Left cardiac atrium (tissue), 4 donors: ENCODE results near the gene FRMPD4. TPM values are rescaled to one million over a fixed set of nuclear protein-coding genes. Genes with fewer than 3 reads are reported as not detected.
A peak's percentile ranks its signal among the peaks of the same experiment; 100 is the strongest.
"Not testable (repeated sequence)": the region's sequence is repeated elsewhere in the genome, so short reads cannot be mapped to it uniquely, and the experiment has no call there.

Experiments
- ATAC-seq, 2 donors: fragments of 200-7000 bp; cut with Tn5 transposase; one replicate each; pipeline ENCODE4 v1.9.1; 2020; ENCODE audit warnings: mild to moderate bottlenecking in 2 of 2, moderate library complexity in 2 of 2
- DNase-seq: peaks from one replicate; pipeline ENCODE4 v3.0.0-alpha.2; 2020
- intact Hi-C, 2 donors: fragments of 100-400 bp; cut with DNase I; formaldehyde crosslinking; loops; one replicate each; pipeline versions ENCODE4 v1.14.1 to v1.15.1; 2022 to 2023
- total RNA-seq, 2 donors: library from RNA; stranded (reverse); fragmentation: NEBNext Ultra II Directional; extraction: Animal tissue kit (Norgen Biotek cat#: 25700); gene quantifications; one replicate each; pipeline ENCODE4 v1.2.1, GENCODE V29; 2021
- donor health status: DM: no; HTN: yes; CAD: no.
- donor health status: DM: no; HTN: yes; CAD: no; lungs with severe emphysema.
- donor health status: DM: yes; HTN: yes; CAD: no.
- donor health status: Dilated cardiomyopathy.

Gene FRMPD4
- total RNA-seq, 2 donors from 2014 or later = 0.52 to 0.77 TPM

DNA sequence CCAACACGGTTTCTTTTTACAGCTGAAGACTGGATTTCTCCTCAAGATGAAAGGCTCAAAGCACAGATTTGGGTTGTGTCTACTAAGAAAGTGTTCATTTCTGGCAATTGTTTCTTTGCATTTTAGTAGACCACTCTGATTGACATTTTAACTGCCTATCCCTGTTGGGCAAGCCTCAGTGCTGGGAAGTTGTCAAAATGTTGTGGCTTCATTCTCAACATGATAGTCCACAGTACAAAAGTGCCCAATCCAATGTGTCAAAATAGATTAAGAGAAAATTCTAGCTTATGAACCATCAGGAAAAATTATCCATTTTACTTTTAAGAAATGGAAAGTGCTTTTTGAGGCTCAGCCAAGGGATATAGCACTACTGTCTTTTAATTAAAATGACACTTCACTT lies 329.0 kb downstream of the FRMPD4 start:
- intact Hi-C loops = no loop called here
- DNase-seq (no peak), ATAC-seq (no peak)

DNA sequence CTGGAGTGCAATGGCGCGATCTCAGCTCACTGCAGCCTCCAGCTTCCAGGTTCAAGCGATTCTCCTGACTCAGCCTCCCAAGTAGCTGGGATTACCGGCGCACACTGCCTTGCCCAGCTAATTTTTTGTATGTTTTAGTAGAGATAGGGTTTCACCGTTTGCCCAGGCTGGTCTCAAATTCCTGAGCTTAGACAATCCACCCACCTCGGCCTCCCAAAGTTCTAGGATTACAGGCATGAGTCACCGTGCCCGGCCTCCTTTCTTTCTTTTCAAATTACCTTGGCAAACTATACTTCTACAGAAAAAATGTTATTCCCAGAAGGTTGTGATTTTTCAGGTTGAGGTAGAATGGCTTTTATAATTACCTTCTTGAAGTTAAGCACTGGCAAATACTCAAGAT lies 331.0 kb downstream of the FRMPD4 start:
- no peak for ATAC-seq
- intact Hi-C loops = no loop called here
- no peak for DNase-seq

DNA sequence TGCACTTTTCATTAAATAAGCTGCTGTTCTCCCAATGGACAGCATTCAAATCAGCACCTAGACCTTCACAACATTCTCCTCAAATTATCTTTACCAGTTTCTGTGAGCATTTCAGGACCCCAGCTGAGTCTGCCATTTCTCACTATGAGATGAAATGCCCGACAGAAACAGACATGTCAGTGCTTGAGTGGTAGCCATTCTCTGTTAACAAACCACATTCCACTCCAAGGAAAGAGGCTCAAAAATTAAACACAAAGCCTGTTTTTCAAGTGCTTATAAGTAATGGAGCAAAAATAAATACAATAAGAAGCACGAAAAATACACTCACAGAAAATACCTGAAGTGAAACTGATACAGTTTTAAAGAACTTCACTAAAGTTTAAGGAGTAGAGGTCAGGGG lies 332.8 kb downstream of the FRMPD4 start:
- intact Hi-C loops = no loop called here
- ATAC-seq = no peak
- no peak for DNase-seq

DNA sequence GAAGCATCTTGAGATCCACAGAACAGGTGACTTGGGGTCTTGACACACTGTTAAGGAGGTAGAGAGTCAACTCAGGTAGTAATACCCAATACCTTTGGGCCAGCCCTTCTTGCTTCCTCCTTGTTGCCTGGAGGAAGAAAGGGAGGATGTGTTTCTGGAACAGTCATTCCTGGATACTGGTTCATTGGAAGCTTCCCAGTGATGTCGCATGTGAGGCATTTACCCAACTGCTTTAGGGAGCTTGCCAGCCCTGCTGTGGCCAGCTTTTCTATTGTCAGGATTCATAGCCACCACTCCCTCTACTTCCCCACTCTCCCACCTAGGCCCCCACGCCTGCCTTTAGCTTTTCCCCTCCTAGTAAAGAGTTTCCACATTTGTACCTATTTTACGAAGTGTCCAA lies 342.7 kb downstream of the FRMPD4 start:
- ATAC-seq (no peak), DNase-seq (no peak)
- intact Hi-C loops = no loop called here

DNA sequence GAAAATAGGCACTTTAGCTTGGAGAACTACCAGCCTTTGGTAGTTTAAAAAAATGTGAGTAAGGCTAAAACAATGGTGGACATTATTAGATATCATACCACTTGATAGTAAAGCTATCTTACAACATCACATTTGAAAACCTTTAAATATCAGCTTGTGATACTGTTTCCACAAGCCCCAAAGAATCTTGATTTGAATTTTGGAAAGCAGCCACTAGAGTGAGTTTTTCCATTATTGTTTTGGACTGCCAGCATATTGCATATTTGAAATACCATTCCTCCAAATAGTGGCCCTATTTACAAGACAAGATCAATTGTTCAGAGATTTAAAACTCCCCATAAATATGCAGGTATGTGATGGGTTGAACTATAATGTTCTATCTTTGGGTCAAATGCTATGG lies 349.9 kb downstream of the FRMPD4 start:
- no peak for DNase-seq
- intact Hi-C loops = no loop called here
- ATAC-seq = no peak

DNA sequence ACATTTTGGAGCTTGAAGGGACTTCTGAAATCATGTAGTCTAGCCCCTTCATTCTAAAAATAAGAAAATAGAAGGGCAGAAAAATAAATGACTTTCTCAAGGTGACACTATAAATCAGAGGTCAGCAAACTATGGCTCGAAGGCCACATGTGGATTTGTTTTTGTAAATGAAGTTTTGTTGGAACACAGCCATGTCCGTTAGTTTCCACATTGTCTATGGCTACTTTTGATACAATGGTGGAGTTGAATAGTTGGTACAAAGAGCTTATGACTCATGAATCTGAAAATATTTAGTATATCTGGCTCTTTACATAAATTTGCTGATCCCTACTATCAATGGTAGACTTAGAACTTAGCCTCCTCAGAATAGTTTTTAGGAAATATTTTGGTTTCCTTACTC lies 350.5 kb downstream of the FRMPD4 start:
- no peak for ATAC-seq
- intact Hi-C loops = no loop called here
- no peak for DNase-seq

DNA sequence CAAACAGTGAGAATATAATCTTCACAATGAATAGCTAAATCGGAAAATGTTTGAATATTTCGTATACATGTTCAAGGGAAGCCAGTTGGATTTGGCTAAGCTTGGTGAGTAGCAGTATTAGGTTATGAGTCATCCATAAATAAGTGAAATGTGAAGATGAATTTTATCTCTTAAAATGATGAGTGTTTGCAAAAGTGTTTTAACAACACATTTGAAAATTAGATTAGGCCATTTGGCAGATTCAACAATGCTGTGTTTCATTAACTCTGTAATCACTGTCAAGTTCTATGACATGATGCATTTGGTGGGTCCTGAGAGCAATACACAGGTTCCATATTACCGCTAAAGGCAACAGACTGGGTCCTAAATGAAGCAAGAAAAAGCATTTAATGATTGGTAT lies 351.1 kb downstream of the FRMPD4 start:
- ATAC-seq (peak; percentile 44 to 54), DNase-seq (no peak)
- intact Hi-C loops = no loop called here

DNA sequence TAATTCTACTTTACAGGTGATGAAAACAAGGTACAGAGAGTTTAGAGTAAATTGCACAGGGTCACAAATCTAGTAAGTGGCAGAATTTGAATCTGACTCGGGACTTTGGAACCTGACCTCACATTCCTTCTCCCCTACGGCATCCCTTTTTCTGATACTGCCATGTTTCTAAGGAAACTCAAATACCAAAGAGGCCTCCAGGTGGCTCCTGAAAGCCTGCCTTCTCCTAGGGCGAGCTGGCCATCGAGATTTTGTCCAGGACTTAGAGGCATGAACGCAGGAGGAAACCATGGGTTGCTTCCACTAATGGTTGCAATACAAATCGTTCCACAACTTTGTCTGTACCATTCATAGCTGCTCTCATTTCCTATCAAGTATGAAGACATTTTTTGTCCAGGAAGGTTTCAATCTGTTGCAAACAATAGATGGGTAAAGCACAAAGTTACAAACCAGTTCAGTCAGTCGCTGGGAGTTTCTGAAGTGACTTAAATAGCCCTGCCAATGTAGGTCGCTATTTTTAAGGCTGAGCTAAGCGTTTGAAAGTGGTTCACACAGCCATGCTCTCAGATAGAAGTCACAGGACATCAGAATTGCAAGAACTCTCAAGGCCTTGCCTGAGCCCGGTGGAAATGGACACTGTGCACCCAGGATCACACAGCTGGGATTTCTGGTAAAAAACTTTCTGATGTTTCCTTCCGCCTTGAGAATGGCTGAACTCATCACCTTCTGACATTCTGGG lies 356.3 kb downstream of the FRMPD4 start:
- DNase-seq (no peak), ATAC-seq (peak; percentile 46 to 79)
- intact Hi-C loops = no loop called here

DNA sequence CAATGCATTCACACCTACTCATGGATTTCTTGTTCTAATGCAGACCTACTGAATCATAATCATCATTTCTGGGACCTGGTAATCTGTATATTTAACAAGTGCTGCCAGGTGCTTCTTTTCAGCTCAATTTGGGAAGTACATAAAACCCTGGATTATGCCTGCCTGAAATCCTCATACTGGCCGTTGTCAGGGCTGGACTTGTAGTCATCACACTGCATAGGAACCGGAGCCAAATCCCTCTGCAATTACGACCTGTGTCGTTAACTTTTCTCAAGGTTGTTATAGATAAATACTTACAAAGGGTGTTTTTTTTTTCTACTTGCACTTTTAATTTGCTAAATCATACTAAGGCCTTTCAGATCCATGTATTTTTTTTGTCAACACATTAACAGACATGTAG lies 358.1 kb downstream of the FRMPD4 start:
- intact Hi-C loops = no loop called here
- ATAC-seq = no peak
- DNase-seq = no peak

DNA sequence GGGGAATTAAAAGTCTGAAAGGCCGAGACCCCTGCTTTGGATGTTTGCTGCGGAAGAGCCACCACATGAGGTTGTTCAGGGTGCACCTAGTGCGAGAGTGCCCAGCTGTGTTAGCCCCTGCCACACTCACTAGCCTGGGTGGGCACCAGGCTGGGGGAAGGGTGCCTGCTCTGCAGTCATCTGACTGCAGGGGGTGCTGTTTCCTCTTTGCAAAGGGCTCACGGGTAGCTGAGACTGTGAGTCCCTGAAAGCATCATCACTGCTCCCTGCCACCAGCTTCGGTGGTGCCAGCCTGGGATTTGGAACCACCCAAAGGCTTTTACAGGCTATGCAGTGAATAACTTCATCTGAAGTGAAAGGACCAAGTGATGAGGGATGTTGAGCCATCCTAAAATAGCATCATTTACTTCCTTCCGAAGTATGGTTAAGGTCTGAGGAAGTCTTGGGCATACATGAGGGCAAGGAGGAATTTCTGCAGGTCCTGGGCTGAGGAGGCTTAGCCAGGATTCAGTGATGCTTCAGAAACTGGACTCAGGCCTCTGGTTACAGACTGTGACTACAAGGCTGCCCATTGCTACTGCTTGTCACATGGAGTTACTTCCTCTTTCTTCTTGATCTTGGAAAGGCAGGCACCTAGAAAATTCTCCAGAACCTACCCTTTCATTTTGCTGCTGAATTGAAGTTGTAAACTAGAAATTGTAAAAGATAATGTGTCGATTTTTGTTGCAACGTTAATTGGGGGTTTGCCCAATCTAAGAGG lies 359.7 kb downstream of the FRMPD4 start:
- DNase-seq = no peak
- intact Hi-C loops = no loop called here
- ATAC-seq = no peak

DNA sequence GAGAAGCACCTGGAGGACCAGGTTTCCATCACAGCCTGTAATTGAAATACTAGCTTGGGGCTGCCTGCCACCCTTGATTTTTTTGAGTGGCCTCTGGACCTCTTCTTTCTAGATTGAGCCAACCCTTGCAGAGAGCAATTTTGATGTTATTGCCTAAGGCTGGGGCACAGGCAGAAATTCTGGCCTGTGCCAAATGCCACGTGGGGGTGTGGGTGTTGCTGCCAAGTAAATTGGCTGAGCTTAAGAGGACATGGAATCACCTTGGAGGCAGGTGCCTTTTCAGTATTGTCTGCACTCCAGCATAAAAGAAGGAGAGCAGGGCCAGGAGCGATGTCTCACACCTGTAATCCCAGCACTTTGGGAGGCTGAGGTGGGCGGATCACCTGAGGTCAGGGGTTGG lies 366.9 kb downstream of the FRMPD4 start:
- DNase-seq = no peak
- intact Hi-C loops = no loop called here
- no peak for ATAC-seq

DNA sequence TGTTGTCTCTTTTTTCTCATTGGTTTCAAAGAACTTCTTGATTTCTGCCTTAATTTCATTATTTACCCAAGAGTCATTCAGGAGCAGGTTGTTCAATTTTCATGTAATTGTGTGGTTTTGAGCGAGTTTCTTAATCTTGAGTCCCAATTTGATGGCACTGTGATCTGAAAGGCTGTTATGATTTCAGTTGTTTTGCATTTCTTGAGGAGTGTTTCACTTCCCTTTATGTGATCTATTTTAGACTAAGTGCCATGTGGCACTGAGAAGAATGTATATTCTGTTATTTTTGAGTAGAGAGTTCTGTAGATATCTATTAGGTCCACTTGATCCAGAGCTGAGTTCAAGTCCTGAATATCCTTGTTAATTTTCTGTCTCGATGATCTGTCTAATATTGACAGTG lies 377.1 kb downstream of the FRMPD4 start:
- DNase-seq, intact Hi-C loops, ATAC-seq: not testable (repeated sequence)

DNA sequence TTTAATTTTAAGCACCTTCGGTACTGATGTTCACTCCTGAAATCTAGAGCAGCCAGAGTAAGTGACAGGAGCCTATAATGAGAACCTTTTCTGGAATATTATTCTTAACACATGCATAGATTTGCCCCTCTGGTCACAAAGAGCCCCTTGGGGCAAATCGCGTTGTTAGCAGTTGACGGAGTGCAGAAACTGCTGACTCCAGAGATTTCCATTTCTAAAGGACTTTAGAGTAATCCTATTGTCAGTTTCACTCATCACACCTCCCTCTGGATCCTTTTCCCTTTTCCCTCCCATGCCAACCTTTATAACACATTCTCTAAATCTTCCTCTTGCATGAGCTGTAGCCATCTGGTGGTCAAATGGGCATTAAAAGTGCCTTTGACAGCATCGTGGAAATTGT lies 388.0 kb downstream of the FRMPD4 start:
- ATAC-seq (no peak), DNase-seq (no peak)
- intact Hi-C loops = no loop called here

DNA sequence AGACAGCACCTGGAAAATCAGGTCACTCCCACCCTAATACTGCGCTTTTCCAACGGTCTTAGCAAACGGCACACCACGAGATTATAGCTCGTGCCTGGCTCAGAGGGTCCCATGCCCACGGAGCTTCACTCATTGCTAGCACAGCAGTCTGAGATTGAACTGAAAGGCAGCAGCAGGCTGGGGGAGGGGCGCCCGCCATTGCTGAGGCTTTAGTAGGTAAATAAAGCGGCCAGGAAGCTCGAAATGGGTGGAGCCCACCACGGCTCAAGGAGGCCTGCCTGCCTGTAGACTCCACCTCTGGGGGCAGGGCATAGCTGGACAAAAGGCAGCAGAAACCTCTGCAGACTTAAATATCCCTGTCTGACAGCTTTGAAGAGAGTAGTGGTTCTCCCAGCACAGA lies 399.8 kb downstream of the FRMPD4 start:
- ATAC-seq, DNase-seq, intact Hi-C loops: not testable (repeated sequence)

DNA sequence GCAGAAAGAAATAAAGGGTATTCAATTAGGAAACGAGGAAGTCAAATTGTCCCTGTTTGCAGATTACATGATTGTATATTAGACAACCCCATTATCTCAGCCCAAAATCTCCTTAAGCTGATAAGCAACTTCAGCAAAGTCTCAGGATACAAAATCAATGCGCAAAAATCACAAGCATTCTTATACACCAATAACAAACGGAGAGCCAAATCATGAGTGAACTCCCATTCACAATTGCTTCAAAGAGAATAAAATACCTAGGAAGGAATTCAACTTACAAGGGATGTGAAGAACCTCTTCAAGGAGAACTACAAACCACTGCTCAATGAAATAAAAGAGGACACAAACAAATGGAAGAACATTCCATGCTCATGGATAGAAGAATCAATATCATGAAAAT lies 404.0 kb downstream of the FRMPD4 start:
- intact Hi-C loops, ATAC-seq: not testable (repeated sequence)

DNA sequence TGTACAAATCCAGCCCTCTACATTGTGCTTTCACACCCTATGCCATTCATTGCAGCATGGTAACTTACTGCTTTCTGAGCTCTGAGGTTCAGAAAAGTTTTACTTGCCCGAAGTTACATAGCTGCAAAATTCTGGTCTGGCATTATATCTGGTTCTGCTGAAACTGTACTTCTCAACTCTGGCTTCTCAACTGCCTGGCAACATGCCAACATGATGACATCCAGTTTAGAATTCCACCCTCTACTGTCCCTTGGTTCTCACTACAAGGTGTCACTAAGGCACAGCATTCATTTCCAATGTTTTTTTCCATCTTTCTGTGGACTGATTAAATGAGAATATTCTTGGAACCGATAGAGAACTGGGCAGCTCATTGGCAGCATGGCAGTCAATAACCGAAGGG lies 410.1 kb downstream of the FRMPD4 start:
- DNase-seq (no peak), ATAC-seq (no peak)
- intact Hi-C loops = no loop called here

More for the DNA sequence above, 404.0 kb downstream of the FRMPD4 start:
- not testable (repeated sequence) for DNase-seq

DNA sequence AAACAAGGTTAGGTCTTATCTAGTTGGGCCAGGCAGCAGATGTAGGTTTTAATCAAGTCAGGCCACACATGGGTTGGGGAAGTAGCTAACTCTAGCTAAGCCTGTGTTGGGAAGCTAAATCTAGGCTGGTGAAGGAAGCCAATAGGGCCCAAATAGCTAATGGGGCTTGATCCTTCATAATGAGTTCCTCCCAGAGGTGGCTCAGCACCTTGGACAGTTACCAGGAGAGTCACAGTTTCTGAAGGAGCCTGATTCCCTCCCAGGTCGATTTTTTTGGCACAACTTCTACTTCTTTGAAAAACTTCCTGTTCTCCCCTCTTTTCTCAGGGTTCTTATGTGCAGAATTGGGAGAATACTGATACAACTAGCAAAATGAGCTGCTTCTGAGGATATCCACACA lies 410.5 kb downstream of the FRMPD4 start:
- intact Hi-C loops = no loop called here
- DNase-seq (peak; percentile 19), ATAC-seq (no peak)

DNA sequence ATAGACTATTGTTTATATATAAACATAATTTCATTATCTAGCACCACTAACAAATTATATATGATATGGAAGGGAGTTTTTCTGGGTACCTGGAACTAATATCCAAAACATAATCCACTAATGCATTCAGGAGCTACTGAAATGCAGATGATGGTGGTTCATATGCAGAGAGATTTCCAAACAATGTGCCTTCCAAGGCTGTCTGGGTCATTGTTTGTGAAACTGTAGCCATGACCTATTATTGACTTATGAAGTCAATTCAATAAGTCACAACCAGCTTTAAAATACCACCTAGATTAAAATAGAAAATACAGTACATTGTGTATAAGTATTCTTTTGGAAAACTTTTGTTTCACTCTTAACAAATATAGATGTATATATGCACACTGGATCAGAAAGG lies 415.9 kb downstream of the FRMPD4 start:
- ATAC-seq = no peak
- DNase-seq = no peak
- intact Hi-C loops = no loop called here

DNA sequence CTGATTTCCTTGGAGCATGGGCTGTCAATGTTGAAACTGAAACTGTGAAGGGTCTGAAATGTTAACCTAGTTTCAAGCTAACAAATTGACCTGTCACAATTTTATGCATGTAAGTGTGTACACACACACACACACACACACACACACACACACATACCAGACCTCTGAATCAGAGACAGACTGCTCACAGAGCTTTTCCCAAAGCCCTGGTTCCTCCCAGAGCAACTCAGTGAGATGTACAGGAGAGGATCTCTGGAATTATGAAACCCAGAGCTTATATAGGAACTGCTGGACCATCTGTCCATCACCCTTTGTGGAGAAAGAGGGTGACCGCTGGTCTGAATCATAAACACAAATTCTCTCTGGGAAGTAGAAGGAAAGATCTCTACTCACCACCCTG lies 424.8 kb downstream of the FRMPD4 start:
- ATAC-seq (no peak), DNase-seq (no peak)
- intact Hi-C loops = no loop called here

DNA sequence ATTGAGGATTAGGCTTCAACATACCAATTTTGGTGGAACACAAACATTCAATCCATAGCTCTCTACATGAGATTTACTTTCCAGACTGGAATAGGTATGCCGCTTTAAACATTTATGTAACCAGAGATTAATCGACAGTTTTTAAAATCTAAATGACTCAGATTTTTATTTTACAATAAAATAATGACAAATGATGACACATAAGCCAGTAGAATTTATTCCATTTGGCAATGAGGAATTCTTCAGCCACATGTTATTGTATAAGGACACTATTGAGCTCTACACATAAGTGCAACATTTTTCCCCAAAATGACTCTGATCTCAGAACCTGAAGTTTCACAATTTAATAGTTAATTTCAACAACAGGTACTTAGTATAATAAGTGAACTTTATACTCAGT lies 425.9 kb downstream of the FRMPD4 start:
- DNase-seq (no peak), ATAC-seq (no peak)
- intact Hi-C loops = no loop called here

DNA sequence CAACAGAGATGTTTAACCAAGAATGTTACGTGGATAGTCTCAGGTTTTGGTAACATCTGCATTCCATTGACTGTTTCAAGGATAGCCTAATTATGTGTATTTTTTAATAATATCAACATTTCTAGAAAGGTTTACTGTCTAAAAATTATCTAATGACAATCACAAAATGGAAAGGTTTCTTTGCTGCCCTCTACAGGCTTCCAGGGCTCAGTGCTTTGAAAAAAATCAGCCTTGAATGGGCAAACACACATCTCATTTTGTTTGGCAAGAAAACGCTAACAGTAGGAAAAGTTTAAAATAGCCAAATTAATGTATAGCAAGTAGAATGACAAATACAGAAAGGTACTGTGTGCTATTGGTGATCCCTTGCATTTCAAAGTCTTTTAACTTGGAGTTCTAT lies 429.6 kb downstream of the FRMPD4 start:
- ATAC-seq = no peak

More for the DNA sequence above, 429.6 kb downstream of the FRMPD4 start:
- intact Hi-C loops = no loop called here
- no peak for DNase-seq
